Measurements from ENCODE around the gene ZFAND2A.
"Not testable (repeated sequence)": the region's sequence is repeated elsewhere in the genome, so short reads cannot be mapped to it uniquely, and the experiment has no call there.

- not testable (repeated sequence) for TF ChIP-seq CTCF, EZH2phosphoT487 (IDR thresholded peaks at IDR 0.05)
Observed at GRCh38 chr7:1155818-1156781, 3.9 kb downstream of the ZFAND2A start.

All from neural progenitor cell (in vitro differentiated cells).